ENCODE measurements around the gene RXRB. TPM values are rescaled to one million over a fixed set of nuclear protein-coding genes. Genes with fewer than 3 reads are reported as not detected.

RXRB gene
- total RNA-seq, 1 experiment from 2014 or later, result 49.9 TPM

- ATAC-seq, result no peak
- Histone ChIP-seq H3K36me3 (ENCODE audit: control insufficient read depth in 1 of 2, insufficient read depth in 2 of 2, low read length in 2 of 2) (no peaks in the 10 kb centered on the region), H3K79me2 (ENCODE audit: insufficient read depth, low read length) (no peaks in the 10 kb centered on the region), H3K4me3 (replicated peaks in 1 of 2; ENCODE audit: low read depth in 1 of 2, low read length in 2 of 2) (no peak overlapping the region), H3K27ac (ENCODE audit: low read depth, low read length) (no peak overlapping the region), H3K4me1 (ENCODE audit: control insufficient read depth in 1 of 2, insufficient read depth in 2 of 2, low read length in 2 of 2) (peaks cover 2 to 16% of the 10 kb centered on the region in 2 experiments; a peak in 3 of 4 replicates), H3K9me3 (ENCODE audit: control insufficient read depth in 1 of 2, insufficient read depth in 1 of 2, low read depth in 1 of 2, low read length in 2 of 2) (no peaks in the 10 kb centered on the region), H4K20me1 (ENCODE audit: insufficient read depth) (no peaks in the 10 kb centered on the region), H3K4me2 (ENCODE audit: low read length) (no peak overlapping the region), H3K27me3 (ENCODE audit: insufficient read depth, low read length) (no peaks in the 10 kb centered on the region), H3K9me2 (ENCODE audit: insufficient read depth) (no peaks in the 10 kb centered on the region), H3K9ac (ENCODE audit: low read length) (no peak overlapping the region), H2AFZ (ENCODE audit: low read depth, low read length, poor library complexity, severe bottlenecking) (no peak overlapping the region)
- intact Hi-C loops (cut with micrococcal nuclease), result no loop called here
- no TSS peak for BruUV-seq (replicated peaks)
- no peak for DNase-seq (ENCODE audit: low read depth, low spot score)
- ChIA-PET RAD21 (ENCODE audit: low non-redundant PET in 1 of 2, low total read pairs in 2 of 2, uncharacterized antibody in 2 of 2, unreplicated experiment in 2 of 2) (no interaction called here), CTCF (no interaction called here), POLR2A (no interaction called here)
- no peak for TF ChIP-seq CTCF (IDR thresholded peaks at IDR 0.05 in 2 of 3, conservative IDR thresholded peaks at IDR 0.05 in 1 of 3; ENCODE audit: borderline replicate concordance in 1 of 3, insufficient read depth in 1 of 3, low read depth in 2 of 3, low read length in 2 of 3)
- no peak for TF ChIP-seq MAX (IDR thresholded peaks at IDR 0.05)
- no peak for TF ChIP-seq EZH2 (IDR thresholded peaks at IDR 0.05)
- no peak for TF ChIP-seq FOSL1 (IDR thresholded peaks at IDR 0.05; ENCODE audit: low read depth)
- TF ChIP-seq SRF (IDR thresholded peaks at IDR 0.05; ENCODE audit: low read depth), result no peak
- no peak for TF ChIP-seq SIN3A (IDR thresholded peaks at IDR 0.05; ENCODE audit: low read depth)
- TF ChIP-seq EGR1 (IDR thresholded peaks at IDR 0.05; ENCODE audit: low read depth), result no peak
- TF ChIP-seq POLR2AphosphoS5 (IDR thresholded peaks at IDR 0.05; ENCODE audit: low read depth, low read length), result no peak
- no peak for TF ChIP-seq EZH2phosphoT487 (IDR thresholded peaks at IDR 0.05; ENCODE audit: borderline replicate concordance)
- TF ChIP-seq ZBTB33 (IDR thresholded peaks at IDR 0.05; ENCODE audit: extremely low read depth, insufficient replicate concordance, low read length), result no peak
- no peak for TF ChIP-seq REST (IDR thresholded peaks at IDR 0.05; ENCODE audit: low read depth)
- no peak for TF ChIP-seq RAD21 (IDR thresholded peaks at IDR 0.05; ENCODE audit: low read depth)
- TF ChIP-seq ELF1 (IDR thresholded peaks at IDR 0.05; ENCODE audit: borderline replicate concordance, low read depth), result no peak
- no peak for TF ChIP-seq CBX3 (IDR thresholded peaks at IDR 0.05; ENCODE audit: low read depth)
- TF ChIP-seq SP1 (IDR thresholded peaks at IDR 0.05; ENCODE audit: low read depth), result no peak
Measured at GRCh38 chr6:33166363-33166762, 34.1 kb downstream of the RXRB start.

All from HCT116 (cell line).